Activated naive CD4-positive, alpha-beta T cell treated with anti-CD3 and anti-CD28 coated beads, Interleukin-2, amount 10 ng/mL, durations not matched to agents 7 days and 5 days (primary cell): ENCODE data around the gene SAP25.
"Not testable (repeated sequence)": the region's sequence is repeated elsewhere in the genome, so short reads cannot be mapped to it uniquely, and the experiment has no call there.

Experiments used
- CTCF ChIA-PET: fragments of 350-600 bp; sonication (Branson Sonifier 250); formaldehyde crosslinking; loops from one replicate; lab custom pipeline; 2021; ENCODE audit warnings: antibody characterized with exemption; lab: Charles Lee
- DNase-seq: peaks from one replicate; pipeline ENCODE4 v3.0.0-alpha.2; 2020
- H3K27ac Mint-ChIP-seq: one replicate; pipeline ENCODE4 v1.8.0; 2021; ENCODE audit warnings: mild to moderate bottlenecking, moderate library complexity, mixed read lengths
- H3K27me3 Mint-ChIP-seq: one replicate; pipeline ENCODE4 v1.8.0; 2021; ENCODE audit warnings: mild to moderate bottlenecking, mixed read lengths
- H3K36me3 Mint-ChIP-seq: one replicate; pipeline ENCODE4 v1.8.0; 2021; ENCODE audit warnings: mixed read lengths
- H3K4me1 Mint-ChIP-seq: one replicate; pipeline ENCODE4 v1.8.0; 2021; ENCODE audit warnings: mixed read lengths
- H3K4me3 Mint-ChIP-seq: one replicate; pipeline ENCODE4 v1.8.0; 2021; ENCODE audit warnings: mild to moderate bottlenecking, moderate library complexity, mixed read lengths
- H3K9me3 Mint-ChIP-seq: one replicate; pipeline ENCODE4 v1.8.0; 2021; ENCODE audit warnings: mixed read lengths

The SAP25 gene

GRCh38 chr7:100567031-100567730, 6.5 kb downstream of the SAP25 start:
- H3K27ac Mint-ChIP-seq, result peak overlapping the region; percentile 42
- CTCF ChIA-PET, result interaction anchor here (0.6 to 11.5 kb wide), 4 partner anchors 19 to 182 kb away, joined by 3 to 130 read pairs (median 6); partner anchors contain the start of genes FBXO24 and LRCH4
- H3K9me3 Mint-ChIP-seq, result no peaks in the 10 kb centered on the region

GRCh38 chr7:100566018-100566531, 7.6 kb downstream of the SAP25 start:
- no peak for DNase-seq
- CTCF ChIA-PET, result interaction anchor here (1.1 to 11.5 kb wide), 7 partner anchors 20 to 125 kb away, joined by 3 to 130 read pairs (median 6); partner anchors contain the start of genes FBXO24 and LRCH4
- no peaks in the 10 kb centered on the region for H3K9me3 Mint-ChIP-seq
- peak overlapping the region; percentile 45 for H3K27ac Mint-ChIP-seq
- H3K4me1 Mint-ChIP-seq, result peaks cover 46% of the 10 kb centered on the region
- no peak overlapping the region for H3K4me3 Mint-ChIP-seq
- H3K36me3 Mint-ChIP-seq, result peaks cover 13% of the 10 kb centered on the region
- H3K27me3 Mint-ChIP-seq, result peaks cover 22% of the 10 kb centered on the region

More at GRCh38 chr7:100567031-100567730, 6.5 kb downstream of the SAP25 start:
- Mint-ChIP-seq H3K4me3 (no peak overlapping the region), H3K36me3 (peaks cover 19% of the 10 kb centered on the region), H3K4me1 (peaks cover 54% of the 10 kb centered on the region), H3K27me3 (peaks cover 31% of the 10 kb centered on the region)
- DNase-seq, result no peak

- CTCF ChIA-PET, result interaction anchor here (1.1 to 11.5 kb wide), 11 partner anchors 10 to 161 kb away, joined by 3 to 130 read pairs (median 6); partner anchors contain the start of genes FBXO24 and LRCH4
- no peaks in the 10 kb centered on the region for H3K9me3 Mint-ChIP-seq
- no peak overlapping the region for H3K4me3 Mint-ChIP-seq
- peaks cover 38% of the 10 kb centered on the region for H3K4me1 Mint-ChIP-seq
- peaks cover 14% of the 10 kb centered on the region for H3K27me3 Mint-ChIP-seq
- H3K36me3 Mint-ChIP-seq, result peaks cover 13% of the 10 kb centered on the region
- H3K27ac Mint-ChIP-seq, result no peak overlapping the region
- DNase-seq, result no peak
Measured at GRCh38 chr7:100565133-100565571, 8.5 kb downstream of the SAP25 start.

- not testable (repeated sequence) for H3K4me3 Mint-ChIP-seq, H3K27me3 Mint-ChIP-seq, H3K9me3 Mint-ChIP-seq, H3K27ac Mint-ChIP-seq, DNase-seq
- Mint-ChIP-seq H3K4me1 (peaks cover 37% of the 10 kb centered on the region), H3K36me3 (peaks cover 15% of the 10 kb centered on the region)
- CTCF ChIA-PET, result interaction anchor here (0.7 to 11.5 kb wide), 15 partner anchors 10 to 161 kb away, joined by 3 to 130 read pairs (median 6); partner anchors contain the start of genes AGFG2, FBXO24, LRCH4 and NYAP1
Measured at GRCh38 chr7:100564405-100564804, 9.3 kb downstream of the SAP25 start.

- CTCF ChIA-PET, result interaction anchor here (0.6 to 11.5 kb wide), 20 partner anchors 9 to 162 kb away, joined by 3 to 130 read pairs (median 5); partner anchors contain the start of genes AGFG2, FBXO24, LRCH4 and NYAP1
- Mint-ChIP-seq H3K27ac (no peak overlapping the region), H3K36me3 (peaks cover 17% of the 10 kb centered on the region)
Measured at GRCh38 chr7:100563809-100564400, 9.8 kb downstream of the SAP25 start.

GRCh38 chr7:100563100-100563564, 10.6 kb downstream of the SAP25 start:
- H3K4me3 Mint-ChIP-seq, result no peak overlapping the region

More at GRCh38 chr7:100563809-100564400, 9.8 kb downstream of the SAP25 start:
- no peak overlapping the region for H3K4me3 Mint-ChIP-seq
- H3K9me3 Mint-ChIP-seq, result no peaks in the 10 kb centered on the region
- DNase-seq, result peak; percentile 92
- H3K27me3 Mint-ChIP-seq, result peaks cover 2% of the 10 kb centered on the region
- peaks cover 36% of the 10 kb centered on the region for H3K4me1 Mint-ChIP-seq

GRCh38 chr7:100562195-100563099, 11.3 kb downstream of the SAP25 start:
- no peak for DNase-seq
- CTCF ChIA-PET, result interaction anchor here (0.7 to 11.5 kb wide), 5 partner anchors 15 to 92 kb away, joined by 3 to 130 read pairs (median 36); partner anchors contain the start of genes FBXO24 and LRCH4

More at GRCh38 chr7:100563100-100563564, 10.6 kb downstream of the SAP25 start:
- Mint-ChIP-seq H3K27ac (peak overlapping the region; percentile 5), H3K27me3 (no peaks in the 10 kb centered on the region), H3K36me3 (peaks cover 17% of the 10 kb centered on the region), H3K9me3 (no peaks in the 10 kb centered on the region), H3K4me1 (peaks cover 31% of the 10 kb centered on the region)
- DNase-seq, result no peak
- CTCF ChIA-PET, result interaction anchor here (0.6 to 11.5 kb wide), 14 partner anchors 11 to 94 kb away, joined by 3 to 130 read pairs (median 5); partner anchors contain the start of genes AGFG2, FBXO24, LRCH4 and NYAP1

GRCh38 chr7:100561491-100562194, 12.1 kb downstream of the SAP25 start:
- DNase-seq, result no peak
- Mint-ChIP-seq H3K4me1 (peaks cover 16% of the 10 kb centered on the region), H3K36me3 (peaks cover 22% of the 10 kb centered on the region), H3K27ac (no peak overlapping the region), H3K4me3 (no peak overlapping the region), H3K27me3 (no peaks in the 10 kb centered on the region), H3K9me3 (no peaks in the 10 kb centered on the region)
- CTCF ChIA-PET, result interaction anchor here (0.7 to 11.5 kb wide), 5 partner anchors 14 to 91 kb away, joined by 3 to 130 read pairs (median 36); partner anchors contain the start of genes FBXO24, LRCH4 and TSC22D4

More at GRCh38 chr7:100562195-100563099, 11.3 kb downstream of the SAP25 start:
- Mint-ChIP-seq H3K27me3 (no peaks in the 10 kb centered on the region), H3K4me3 (no peak overlapping the region), H3K36me3 (peaks cover 17% of the 10 kb centered on the region), H3K27ac (no peak overlapping the region), H3K9me3 (no peaks in the 10 kb centered on the region), H3K4me1 (peaks cover 24% of the 10 kb centered on the region)

GRCh38 chr7:100559127-100559526, 14.6 kb downstream of the SAP25 start:
- Mint-ChIP-seq H3K9me3 (no peaks in the 10 kb centered on the region), H3K27me3 (no peaks in the 10 kb centered on the region), H3K4me1 (peaks cover 14% of the 10 kb centered on the region), H3K4me3 (no peak overlapping the region), H3K27ac (no peak overlapping the region), H3K36me3 (peaks cover 32% of the 10 kb centered on the region)
- CTCF ChIA-PET, result interaction anchor here (0.8 to 11.5 kb wide), 32 partner anchors 11 to 431 kb away, joined by 3 to 130 read pairs (median 7); partner anchors contain the start of genes AGFG2, FBXO24, LRCH4 and NYAP1
- DNase-seq, result no peak

GRCh38 chr7:100556541-100556940, 17.2 kb downstream of the SAP25 start:
- Mint-ChIP-seq H3K27me3 (no peaks in the 10 kb centered on the region), H3K4me3 (no peak overlapping the region), H3K27ac (no peak overlapping the region), H3K36me3 (peaks cover 33% of the 10 kb centered on the region), H3K4me1 (peaks cover 13% of the 10 kb centered on the region), H3K9me3 (no peaks in the 10 kb centered on the region)
- no peak for DNase-seq
- CTCF ChIA-PET, result interaction anchor here (1.1 to 1.4 kb wide), 2 partner anchors 34 to 77 kb away, joined by 3 to 7 read pairs; partner anchors contain the start of gene TSC22D4

- Mint-ChIP-seq H3K27me3 (no peaks in the 10 kb centered on the region), H3K36me3 (peaks cover 33% of the 10 kb centered on the region), H3K4me3 (no peak overlapping the region), H3K4me1 (peaks cover 14% of the 10 kb centered on the region), H3K27ac (no peak overlapping the region), H3K9me3 (no peaks in the 10 kb centered on the region)
- DNase-seq, result no peak
- CTCF ChIA-PET, result interaction anchor here (0.8 to 1.5 kb wide), 6 partner anchors 13 to 150 kb away, joined by 3 to 7 read pairs (median 3); partner anchors contain the start of gene TSC22D4
Measured at GRCh38 chr7:100555701-100556100, 18.0 kb downstream of the SAP25 start.

GRCh38 chr7:100553032-100553431, 20.7 kb downstream of the SAP25 start:
- Mint-ChIP-seq H3K4me1 (peaks cover 30% of the 10 kb centered on the region), H3K27me3 (no peaks in the 10 kb centered on the region), H3K9me3 (no peaks in the 10 kb centered on the region), H3K36me3 (peaks cover 42% of the 10 kb centered on the region), H3K27ac (no peak overlapping the region), H3K4me3 (no peak overlapping the region)
- CTCF ChIA-PET, result interaction anchor here (1.4 to 1.7 kb wide), 2 partner anchors 11 to 70 kb away, joined by 5 read pairs; no protein-coding TSS in a partner anchor
- DNase-seq, result no peak
